CD4-positive, alpha-beta T cell (primary cell): ENCODE measurements around the gene PCDHB16. TPM values are rescaled to one million over a fixed set of nuclear protein-coding genes. Genes with fewer than 3 reads are reported as not detected.
"Not testable (repeated sequence)": the region's sequence is repeated elsewhere in the genome, so short reads cannot be mapped to it uniquely, and the experiment has no call there.

ENCODE experiments used
- ATAC-seq: fragments of 200-7000 bp; cut with Tn5 transposase; one replicate; pipeline ENCODE4 v1.10.0; 2022; ENCODE audit warnings: mild to moderate bottlenecking; ENCODE audit not compliant: poor library complexity
- CTCF ChIA-PET: fragments of 350-600 bp; sonication (Branson Sonifier 250); formaldehyde crosslinking; loops from one replicate; lab custom pipeline; 2021; ENCODE audit warnings: antibody characterized with exemption, inconsistent platforms; lab: Charles Lee
- POLR2A ChIA-PET: fragments of 350-600 bp; sonication (Branson Sonifier 250); formaldehyde crosslinking; loops from one replicate; lab custom pipeline; 2021; ENCODE audit warnings: antibody characterized with exemption, inconsistent platforms; lab: Charles Lee
- DNase-seq, 14 experiments: peaks; one replicate each; pipeline ENCODE4 v3.0.0-alpha.2; 2013 to 2020; ENCODE audit warnings: mixed read lengths in 2 of 14
- H3K27ac ChIP-seq, 2 donors: one replicate each; pipeline versions ENCODE4 v1.5.1 to v1.7.0; 2013; ENCODE audit warnings: low read length in 2 of 2, low read depth in 1 of 2, mild to moderate bottlenecking in 1 of 2
- H3K27me3 ChIP-seq, 2 experiments: 1 replicate in 1 of 2; 2 replicates in 1 of 2; pipeline versions ENCODE4 v1.6.1 to v1.7.0; 2013; ENCODE audit warnings: low read length in 2 of 2, control low read depth in 1 of 2, mild to moderate bottlenecking in 1 of 2, moderate library complexity in 1 of 2; ENCODE audit not compliant: insufficient read depth in 2 of 2, control insufficient read depth in 1 of 2
- H3K36me3 ChIP-seq: one replicate; pipeline ENCODE4 v1.6.1; 2013; ENCODE audit warnings: low read length, control low read depth; ENCODE audit not compliant: insufficient read depth
- H3K4me1 ChIP-seq: one replicate; pipeline ENCODE4 v1.6.1; 2013; ENCODE audit warnings: low read length, control low read depth; ENCODE audit not compliant: insufficient read depth
- H3K4me3 ChIP-seq: one replicate; pipeline ENCODE4 v1.5.1; 2013; ENCODE audit warnings: mild to moderate bottlenecking, low read length, moderate library complexity
- H3K9me3 ChIP-seq, 2 experiments: 1 replicate in 1 of 2; 2 replicates in 1 of 2; pipeline versions ENCODE4 v1.6.1 to v1.7.0; 2013; ENCODE audit warnings: low read length in 2 of 2, mild to moderate bottlenecking in 2 of 2, control low read depth in 1 of 2, moderate library complexity in 1 of 2; ENCODE audit not compliant: control insufficient read depth in 1 of 2, insufficient read depth in 1 of 2
- H3K27ac Mint-ChIP-seq: one replicate; pipeline ENCODE4 v1.8.0; 2020; ENCODE audit warnings: mixed read lengths
- H3K27me3 Mint-ChIP-seq: one replicate; pipeline ENCODE4 v1.8.0; 2021; ENCODE audit warnings: mixed read lengths
- H3K36me3 Mint-ChIP-seq: one replicate; pipeline ENCODE4 v1.8.0; 2021; ENCODE audit warnings: low read depth, mixed read lengths
- H3K4me1 Mint-ChIP-seq: one replicate; pipeline ENCODE4 v1.8.0; 2021; ENCODE audit warnings: low read depth, mixed read lengths
- H3K4me3 Mint-ChIP-seq: one replicate; pipeline ENCODE4 v1.8.0; 2020; ENCODE audit warnings: mild to moderate bottlenecking, mixed read lengths
- H3K9me3 Mint-ChIP-seq: one replicate; pipeline ENCODE4 v1.8.0; 2020; ENCODE audit warnings: mixed read lengths
- CTCF ChIP-seq: fragments of 200-600 bp; IDR thresholded peaks from one replicate; pipeline ENCODE4 v1.8.0; 2022; ENCODE audit warnings: antibody characterized with exemption, mild to moderate bottlenecking
- intact Hi-C, 2 experiments: fragments of 100-400 bp; cut with DNase I in 1 of 2; cut with micrococcal nuclease in 1 of 2; formaldehyde crosslinking; loops; one replicate each; pipeline versions ENCODE4 v1.15.1 to v1.9.0; 2023 to 2025; cut with DNase I, micrococcal nuclease
- total RNA-seq, 174 experiments: library from RNA in 2 of 174; stranded (reverse) in 2 of 174; gene quantifications; one replicate each; pipeline ENCODE4 v1.2.3 and lab custom pipeline; 2021 to 2026

PCDHB16 gene
- total RNA-seq, 2 experiments from 2014 or later: not detected

GRCh38 chr5:141199359-141200235, 17.4 kb downstream of the PCDHB16 start, which contains the start of gene PCDHB11:
PCDHB11 (plus strand) TSS chr5:141199627; CDS start chr5:141199775, 148 bp downstream.
- H3K27ac ChIP-seq: no peak within 1 kb of the TSS
- H3K9me3 ChIP-seq: peaks cover 25 to 27% of the 10 kb centered on the region in 2 experiments
- Mint-ChIP-seq H3K36me3 (no peaks in the 10 kb centered on the region), H3K4me1 (no peaks in the 10 kb centered on the region), H3K4me3 (no peak within 1 kb of the TSS), H3K27ac (no peak within 1 kb of the TSS), H3K9me3 (peaks cover 15% of the 10 kb centered on the region), H3K27me3 (peaks cover 71% of the 10 kb centered on the region)
- no peaks in the 10 kb centered on the region for H3K4me1 ChIP-seq
- no peak for ATAC-seq
- TF ChIP-seq CTCF: no peak
- intact Hi-C loops: loop anchor here in 1 of 2 experiments (10.0 kb wide), 1 partner anchor 355 kb away; no protein-coding TSS in a partner anchor
- peak in 1 of 14 experiments; percentile 3 for DNase-seq
- H3K4me3 ChIP-seq: no peak within 1 kb of the TSS
- ChIA-PET POLR2A (no interaction called here), CTCF (no interaction called here)
- no peaks in the 10 kb centered on the region for H3K36me3 ChIP-seq
- H3K27me3 ChIP-seq: peaks cover 18 to 19% of the 10 kb centered on the region in 2 experiments

- H3K4me3 Mint-ChIP-seq, POLR2A ChIA-PET, intact Hi-C loops, H3K27ac ChIP-seq, H3K4me1 Mint-ChIP-seq, H3K36me3 Mint-ChIP-seq, DNase-seq, H3K4me3 ChIP-seq, H3K36me3 ChIP-seq, H3K4me1 ChIP-seq, H3K27ac Mint-ChIP-seq, ATAC-seq, CTCF ChIA-PET: not testable (repeated sequence)
- Histone ChIP-seq H3K9me3 (peaks cover 19 to 23% of the 10 kb centered on the region in 2 experiments), H3K27me3 (peaks cover 15 to 19% of the 10 kb centered on the region in 2 experiments)
- Mint-ChIP-seq H3K9me3 (peaks cover 14% of the 10 kb centered on the region), H3K27me3 (peaks cover 76% of the 10 kb centered on the region)
Observed at GRCh38 chr5:141201126-141201525, 18.9 kb downstream of the PCDHB16 start.

- POLR2A ChIA-PET, H3K27ac ChIP-seq, H3K27ac Mint-ChIP-seq, ATAC-seq, H3K9me3 Mint-ChIP-seq, intact Hi-C loops, H3K4me3 Mint-ChIP-seq, H3K36me3 Mint-ChIP-seq, CTCF ChIA-PET, H3K4me1 Mint-ChIP-seq, H3K4me1 ChIP-seq, H3K4me3 ChIP-seq, DNase-seq, H3K36me3 ChIP-seq: not testable (repeated sequence)
- Histone ChIP-seq H3K9me3 (peaks cover 13 to 23% of the 10 kb centered on the region in 2 experiments), H3K27me3 (peaks cover 15 to 21% of the 10 kb centered on the region in 2 experiments)
- H3K27me3 Mint-ChIP-seq: peaks cover 76% of the 10 kb centered on the region
Observed at GRCh38 chr5:141201646-141202045, 19.5 kb downstream of the PCDHB16 start.

GRCh38 chr5:141208478-141208877, 26.3 kb downstream of the PCDHB16 start, which contains the start of gene PCDHB12:
PCDHB12 (plus strand) TSS chr5:141208719; CDS start chr5:141208908, 189 bp downstream.
- Mint-ChIP-seq H3K36me3 (no peaks in the 10 kb centered on the region), H3K4me3 (no peak within 1 kb of the TSS), H3K4me1 (no peaks in the 10 kb centered on the region), H3K27me3 (peaks cover 89% of the 10 kb centered on the region), H3K27ac (no peak within 1 kb of the TSS), H3K9me3 (no peaks in the 10 kb centered on the region)
- no peaks in the 10 kb centered on the region for H3K36me3 ChIP-seq
- H3K4me3 ChIP-seq: no peak within 1 kb of the TSS
- ChIA-PET POLR2A (no interaction called here), CTCF (no interaction called here)
- H3K4me1 ChIP-seq: no peaks in the 10 kb centered on the region
- TF ChIP-seq CTCF: no peak
- peaks cover 3 to 12% of the 10 kb centered on the region in 2 experiments for H3K9me3 ChIP-seq
- no peak within 1 kb of the TSS for H3K27ac ChIP-seq
- intact Hi-C loops: no loop called here
- H3K27me3 ChIP-seq: peaks cover 11 to 53% of the 10 kb centered on the region in 2 experiments
- ATAC-seq (no peak), DNase-seq (peak in 1 of 14 experiments; percentile 3)

GRCh38 chr5:141210281-141210680, 28.1 kb downstream of the PCDHB16 start:
- H3K27ac ChIP-seq, H3K4me3 ChIP-seq, H3K36me3 Mint-ChIP-seq, CTCF ChIA-PET, H3K4me3 Mint-ChIP-seq, DNase-seq, intact Hi-C loops, POLR2A ChIA-PET, H3K9me3 Mint-ChIP-seq, H3K27ac Mint-ChIP-seq, H3K4me1 ChIP-seq, H3K4me1 Mint-ChIP-seq, H3K36me3 ChIP-seq, ATAC-seq: not testable (repeated sequence)
- H3K27me3 Mint-ChIP-seq: peaks cover 90% of the 10 kb centered on the region
- H3K27me3 ChIP-seq: peaks cover 11 to 53% of the 10 kb centered on the region in 2 experiments
- H3K9me3 ChIP-seq: peaks cover 3 to 14% of the 10 kb centered on the region in 2 experiments
